ENCODE data around the gene ABHD10.
A peak's percentile ranks its signal among the peaks of the same experiment; 100 is the strongest.

Gene ABHD10

DNA sequence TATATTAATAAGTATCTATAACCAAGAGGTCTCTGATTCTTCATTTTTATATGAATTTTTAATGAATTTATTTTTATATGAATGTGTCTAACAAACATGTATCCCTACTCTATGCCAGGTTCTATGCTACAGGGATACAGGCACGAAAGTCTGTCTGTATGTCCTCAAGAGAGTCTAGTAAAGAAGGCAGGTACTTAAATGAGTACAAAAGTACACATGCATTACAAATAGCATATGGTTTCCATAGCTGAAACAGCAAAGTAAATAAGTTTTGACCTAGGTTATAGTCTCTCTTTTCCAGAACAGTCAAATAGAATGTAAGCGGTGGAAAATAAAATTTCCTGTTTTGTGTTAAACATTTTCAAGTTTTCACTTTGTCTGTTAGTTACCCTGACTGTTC lies 13.3 kb upstream of the ABHD10 start:
- no peak for DNase-seq (ENCODE audit: low read depth)

DNA sequence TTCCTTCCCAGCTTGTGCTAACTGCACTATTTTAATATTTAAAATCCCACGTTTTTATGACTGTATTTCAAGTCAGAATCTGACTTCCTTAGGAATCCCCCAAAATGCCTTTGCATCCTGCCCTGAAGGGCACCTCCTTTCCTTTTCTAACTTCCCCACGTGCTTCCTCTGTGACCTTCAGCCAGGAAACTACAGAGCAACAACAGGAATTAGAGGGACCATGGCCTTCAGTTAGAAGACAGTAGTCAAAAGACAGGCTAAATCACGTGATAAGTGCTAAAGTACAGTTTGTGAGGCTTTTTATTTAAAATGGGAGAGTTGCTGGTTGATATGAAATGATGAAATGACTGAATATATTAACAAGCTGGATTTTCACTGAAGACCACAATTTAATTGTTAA lies 11.8 kb upstream of the ABHD10 start:
- DNase-seq (ENCODE audit: low read depth) = no peak

DNA sequence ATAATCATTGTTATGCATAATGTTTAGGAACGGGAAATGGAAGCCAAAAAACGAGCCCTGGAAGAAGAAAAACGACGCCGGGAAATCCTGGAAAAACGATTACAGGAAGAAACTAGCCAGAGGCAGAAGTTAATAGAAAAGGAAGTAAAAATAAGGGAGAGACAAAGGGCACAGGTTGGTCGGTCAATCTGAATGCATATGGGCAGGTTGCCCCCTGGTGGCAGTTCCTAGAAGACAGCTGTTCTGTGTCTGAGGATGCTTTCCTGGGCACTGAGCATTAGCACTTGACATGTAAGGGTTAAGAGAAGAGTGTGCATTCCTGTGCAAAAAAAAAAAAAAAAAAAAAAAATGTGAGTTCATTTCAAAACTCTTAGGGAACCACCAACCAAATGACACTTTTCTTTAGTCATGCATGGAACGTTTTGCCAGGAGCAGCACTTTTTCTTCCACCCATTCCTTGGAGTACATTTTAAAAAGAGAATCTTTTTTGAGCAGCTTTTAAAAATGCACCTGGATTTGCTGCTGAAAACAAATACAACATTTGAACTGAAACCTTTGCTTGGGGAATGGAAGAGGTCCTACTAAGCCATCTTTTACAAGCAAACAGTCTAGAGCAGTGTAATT lies 11.1 kb upstream of the ABHD10 start:
- DNase-seq (ENCODE audit: low read depth) = peak; percentile 76

DNA sequence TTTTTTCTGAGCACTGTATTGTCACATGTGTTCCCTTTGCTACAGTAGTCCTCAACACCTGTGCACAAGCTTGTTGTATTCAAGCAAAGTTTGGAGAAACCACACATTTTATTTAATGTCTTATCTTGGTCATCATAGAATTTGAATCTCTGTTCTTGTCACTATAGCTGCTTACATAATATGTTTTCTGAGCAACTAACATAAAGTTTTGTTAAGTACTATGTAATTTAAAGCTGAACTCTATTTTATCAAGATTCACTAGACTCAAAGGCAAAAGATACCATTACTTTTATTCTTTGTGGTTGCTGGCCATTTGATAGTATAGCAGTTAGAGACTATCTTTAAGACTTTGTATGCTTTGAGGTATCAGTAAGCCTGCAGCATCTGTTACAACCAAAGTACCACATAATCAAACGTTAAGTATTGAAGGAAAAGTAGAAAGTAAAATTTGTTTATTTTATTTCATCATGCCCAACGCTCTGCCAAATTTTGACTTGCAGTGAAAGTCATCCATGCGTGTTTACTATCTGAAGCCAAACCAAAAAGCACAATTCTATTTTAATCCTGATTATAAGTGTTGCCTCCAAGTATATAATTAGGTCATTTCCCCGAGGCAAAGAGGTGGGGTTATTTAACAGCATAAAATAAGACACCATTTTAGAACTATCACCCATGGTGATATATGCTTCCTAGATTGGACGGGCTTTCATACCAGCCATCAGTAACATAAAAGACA lies 10.3 kb upstream of the ABHD10 start:
- no peak for DNase-seq (ENCODE audit: low read depth)

DNA sequence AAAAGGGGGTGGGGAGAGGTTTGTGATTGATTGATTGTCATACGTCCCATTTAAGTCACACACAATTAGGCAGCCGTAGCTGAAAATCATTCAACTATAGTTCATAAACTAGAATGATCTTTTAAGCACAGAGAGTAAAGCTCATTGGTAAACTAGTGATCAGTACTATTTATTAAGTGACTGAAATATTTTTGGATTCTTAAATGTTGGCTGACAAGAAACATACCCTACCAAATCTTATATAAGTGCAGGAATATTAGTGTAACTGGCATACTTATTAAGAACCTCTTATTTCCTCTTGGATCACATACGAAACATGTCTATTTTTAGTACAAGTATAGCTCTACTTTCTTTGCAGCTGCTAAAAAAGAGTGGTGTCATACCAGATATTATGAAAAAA lies 8.4 kb upstream of the ABHD10 start:
- DNase-seq (ENCODE audit: low read depth) = no peak

DNA sequence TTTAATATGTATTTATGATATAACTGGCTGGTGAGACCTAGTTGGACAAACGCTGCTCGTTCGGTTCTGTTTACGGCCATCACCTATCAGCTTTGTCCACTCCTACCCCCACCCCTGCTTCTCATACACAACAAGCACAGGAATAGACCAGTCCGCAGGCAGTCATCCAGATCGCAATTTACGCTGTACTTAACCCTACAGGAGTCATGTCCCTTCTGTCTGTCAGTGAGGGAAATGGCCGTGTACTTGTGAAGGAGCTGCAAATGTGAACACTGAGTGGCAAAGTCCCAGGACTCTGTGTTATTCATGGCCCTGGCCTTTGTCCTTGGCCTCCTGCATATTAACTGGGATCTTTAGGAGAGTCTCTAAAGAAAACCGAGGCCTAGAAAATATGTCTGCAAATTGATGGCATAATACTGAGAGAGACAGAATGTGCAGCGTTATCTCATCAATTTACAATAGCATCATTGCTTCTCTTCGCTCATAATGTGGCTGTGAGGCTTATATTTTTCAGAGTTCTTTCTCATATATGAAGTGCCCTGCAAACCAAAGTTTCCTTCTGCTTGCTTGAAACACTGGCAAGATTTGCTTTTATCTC lies 7.2 kb upstream of the ABHD10 start:
- DNase-seq (ENCODE audit: low read depth) = no peak

DNA sequence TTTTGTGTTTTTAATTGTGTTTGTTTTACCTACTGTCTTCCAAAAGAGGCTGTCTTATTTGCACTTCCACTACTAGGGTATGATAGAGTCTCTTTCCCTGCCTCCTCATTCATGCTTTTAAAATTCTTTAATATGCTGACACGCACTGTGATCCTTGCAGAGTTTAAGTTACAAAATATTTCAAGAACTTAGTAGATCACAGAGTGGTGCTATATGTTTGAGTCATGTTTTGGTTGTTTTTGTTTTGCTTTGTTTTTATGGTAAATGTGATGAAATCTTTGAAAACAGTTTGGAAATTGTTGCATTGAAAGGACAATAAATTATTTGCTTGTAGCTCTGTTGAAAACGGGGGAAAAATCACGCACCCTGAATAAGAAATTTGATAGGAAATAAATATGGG lies 5.9 kb upstream of the ABHD10 start:
- DNase-seq (ENCODE audit: low read depth) = no peak

DNA sequence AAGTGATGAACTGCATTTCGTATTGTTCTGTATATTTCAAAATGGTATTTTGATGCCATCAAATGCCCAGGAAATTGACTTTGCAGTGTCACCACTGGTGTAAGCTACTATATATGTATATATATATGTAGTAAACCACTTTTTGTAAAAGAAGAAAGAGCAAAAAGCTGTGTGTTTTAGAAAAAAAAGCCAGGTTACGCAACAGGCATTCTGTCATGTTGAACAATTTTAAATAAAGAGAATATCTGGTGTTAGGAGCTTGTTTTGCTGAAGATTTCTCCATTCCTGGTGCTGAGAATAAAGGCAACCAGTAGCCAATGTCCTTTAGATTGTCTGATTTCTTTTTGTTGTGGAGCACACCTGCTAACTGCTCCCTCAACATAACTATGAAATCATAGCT lies 3.7 kb upstream of the ABHD10 start:
- DNase-seq (ENCODE audit: low read depth) = no peak

DNA sequence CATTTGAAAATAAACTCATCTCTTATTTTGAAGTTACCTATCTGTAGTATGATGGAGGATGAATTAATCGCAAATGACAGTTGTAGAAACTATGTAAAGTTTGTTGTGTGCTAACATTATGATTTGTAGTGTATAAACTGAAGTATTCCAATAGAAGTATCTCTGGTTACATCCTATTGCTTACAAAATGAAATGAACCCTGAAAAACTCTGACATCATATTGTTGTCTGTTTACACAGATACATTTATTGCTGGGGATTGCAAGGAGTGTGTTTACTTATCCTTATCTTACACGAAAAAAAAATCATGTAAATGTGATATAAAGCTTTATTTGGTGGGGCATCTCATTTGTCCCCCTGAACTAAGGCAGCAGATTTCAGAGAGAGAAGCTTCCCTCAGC lies 2.6 kb upstream of the ABHD10 start:
- DNase-seq (ENCODE audit: low read depth) = no peak

DNA sequence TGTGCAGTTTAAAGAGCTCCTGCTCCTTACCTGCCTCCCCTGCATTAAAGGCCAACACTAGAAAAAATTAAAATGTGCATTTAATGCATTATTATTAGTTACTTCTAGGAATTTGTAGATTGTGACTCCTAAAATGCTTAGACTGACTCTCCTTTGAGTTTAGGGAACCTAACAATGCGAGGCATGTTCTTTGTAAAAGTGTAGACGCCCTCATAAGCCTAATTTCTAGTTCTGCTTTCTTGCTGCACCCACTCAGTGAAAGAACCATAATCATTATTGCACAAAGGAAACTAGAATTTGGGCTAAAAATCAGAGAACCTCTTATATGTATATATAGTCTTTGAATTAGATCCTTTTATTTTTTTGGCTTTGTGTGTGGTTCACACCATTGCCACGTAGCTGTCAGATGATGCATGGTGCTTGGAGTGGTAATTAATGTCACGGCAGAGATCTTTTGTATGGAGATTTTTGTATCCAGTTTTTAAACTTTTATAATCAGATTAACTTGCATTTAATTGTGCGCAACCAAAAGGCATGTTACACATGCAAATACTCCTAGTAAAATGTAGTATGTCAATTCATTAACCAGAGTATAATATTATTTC lies 710 bp downstream of the ABHD10 start:
- DNase-seq (ENCODE audit: low read depth) = no peak

DNA sequence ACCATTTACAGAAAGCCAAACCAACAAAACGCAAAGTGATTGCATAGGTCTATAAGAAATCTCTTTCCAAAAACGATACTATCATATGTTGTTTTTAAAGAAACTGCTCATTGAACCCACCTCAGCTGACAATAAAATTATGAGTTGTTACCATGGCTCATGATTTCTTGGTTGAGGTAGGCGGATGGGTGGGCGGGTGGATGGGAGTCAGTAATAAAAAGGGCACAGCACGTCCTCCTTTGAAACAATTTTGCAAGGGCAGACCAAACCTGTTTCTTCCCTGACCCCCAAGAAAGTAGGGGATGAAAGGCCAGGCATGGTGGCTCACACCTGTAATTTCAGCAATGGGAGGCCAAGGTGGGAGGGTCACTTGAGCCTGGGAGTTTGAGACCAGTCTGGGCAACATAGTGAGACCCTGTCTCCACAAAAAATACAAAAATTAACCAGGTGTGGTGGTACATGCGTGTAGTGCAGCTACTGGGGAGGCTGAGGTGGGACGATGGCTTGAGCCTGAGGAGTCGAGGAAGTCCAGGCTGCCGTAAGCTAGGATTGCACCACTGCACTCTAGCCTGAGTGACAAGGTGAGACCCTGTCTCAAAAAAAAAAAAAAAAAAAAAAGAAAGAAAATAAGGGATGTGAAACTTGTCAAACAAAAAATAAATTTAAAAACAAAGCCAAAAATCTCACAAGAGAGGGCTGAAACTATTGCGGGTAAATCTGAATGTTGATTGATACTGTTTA lies 2.1 kb downstream of the ABHD10 start:
- no peak for DNase-seq (ENCODE audit: low read depth)

DNA sequence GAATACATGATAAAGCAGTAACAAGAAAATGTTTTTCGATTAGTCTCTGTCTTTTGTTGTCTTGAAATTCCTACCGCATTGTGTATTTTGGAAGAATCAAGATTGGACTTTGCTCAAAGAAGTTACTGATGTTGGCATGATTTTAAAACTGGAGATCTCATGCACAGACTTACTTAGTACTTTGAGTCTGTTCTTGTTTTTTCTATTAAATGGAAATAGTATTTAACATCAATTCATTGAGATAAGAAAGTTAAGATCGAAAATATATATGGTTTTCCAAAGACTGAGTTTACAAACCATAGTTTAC lies 2.6 kb downstream of the ABHD10 start:
- no peak for DNase-seq (ENCODE audit: low read depth)

DNA sequence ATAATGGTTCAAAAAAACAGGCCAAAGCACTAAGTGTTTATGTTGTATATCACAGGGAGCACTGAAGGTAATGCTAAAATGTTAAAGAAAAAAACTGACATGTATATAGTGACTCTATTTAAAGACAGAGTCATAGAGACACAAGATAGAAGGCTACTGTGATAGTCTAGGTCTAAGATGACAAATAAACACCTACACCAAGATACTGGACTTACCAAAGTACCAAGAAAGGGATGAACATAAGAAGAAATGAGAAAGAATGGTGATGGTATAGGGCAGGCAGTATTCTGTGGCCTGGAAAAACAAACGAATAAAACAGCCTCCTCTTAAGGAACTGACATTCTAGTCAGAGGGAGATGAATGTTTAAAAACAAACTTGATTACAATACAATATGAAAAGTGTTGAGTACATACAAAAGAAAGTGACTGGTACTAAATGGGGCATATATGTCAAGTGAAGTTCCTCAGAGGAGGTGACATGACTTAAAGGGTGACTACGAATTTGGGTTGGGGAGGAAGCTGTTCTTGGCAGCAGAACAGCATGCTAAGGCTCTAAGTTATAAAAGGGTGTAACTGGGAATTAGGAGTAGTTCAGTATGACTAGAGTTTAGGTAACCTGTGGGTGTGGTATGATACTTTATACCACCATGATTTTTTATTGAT lies 5.9 kb downstream of the ABHD10 start:
- DNase-seq (ENCODE audit: low read depth) = no peak

DNA sequence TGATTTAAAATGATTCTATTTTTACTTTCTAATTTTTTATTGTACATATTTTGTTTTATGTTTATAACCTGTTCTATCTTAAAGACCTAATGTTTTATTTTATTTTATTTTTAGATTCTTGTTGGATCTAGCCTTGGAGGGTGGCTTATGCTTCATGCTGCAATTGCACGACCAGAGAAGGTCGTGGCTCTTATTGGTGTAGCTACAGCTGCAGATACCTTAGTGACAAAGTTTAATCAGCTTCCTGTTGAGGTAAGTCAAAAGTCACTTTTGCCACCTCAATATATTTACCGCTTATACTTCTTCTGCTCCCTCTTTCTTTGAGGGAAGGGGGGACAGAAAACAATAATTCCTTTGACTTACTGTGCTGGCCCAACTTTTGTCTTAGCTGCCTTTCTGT lies 8.0 kb downstream of the ABHD10 start:
- no peak for DNase-seq (ENCODE audit: low read depth)

DNA sequence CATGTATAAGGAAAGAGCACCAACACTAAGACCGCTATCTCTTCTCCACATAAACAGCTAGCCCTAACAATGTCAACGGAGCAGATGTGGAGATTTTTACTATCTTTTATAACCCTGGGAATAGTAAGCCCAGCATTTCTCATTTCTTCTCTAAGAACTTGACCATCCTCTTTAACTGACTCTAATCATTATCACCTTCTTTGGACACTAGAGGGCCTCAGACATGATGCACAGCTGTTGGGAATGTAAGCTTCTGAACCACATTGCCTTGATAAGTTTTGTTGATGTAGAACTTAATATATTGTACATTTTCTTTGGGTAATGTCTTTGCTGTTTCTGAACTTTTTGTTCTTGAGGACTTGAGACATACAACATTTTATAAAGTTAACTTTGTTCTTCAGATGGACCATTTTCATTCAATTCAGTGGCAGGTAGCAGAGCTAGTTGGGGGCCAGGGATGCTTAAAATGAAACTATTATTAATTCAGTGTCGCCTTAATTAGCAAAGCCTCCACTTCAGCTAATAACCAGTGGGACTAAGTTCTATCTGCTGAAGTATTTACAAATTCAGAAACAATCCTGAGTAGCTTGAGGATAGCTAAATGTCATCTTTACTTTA lies 10.3 kb downstream of the ABHD10 start:
- DNase-seq (ENCODE audit: low read depth) = no peak

DNA sequence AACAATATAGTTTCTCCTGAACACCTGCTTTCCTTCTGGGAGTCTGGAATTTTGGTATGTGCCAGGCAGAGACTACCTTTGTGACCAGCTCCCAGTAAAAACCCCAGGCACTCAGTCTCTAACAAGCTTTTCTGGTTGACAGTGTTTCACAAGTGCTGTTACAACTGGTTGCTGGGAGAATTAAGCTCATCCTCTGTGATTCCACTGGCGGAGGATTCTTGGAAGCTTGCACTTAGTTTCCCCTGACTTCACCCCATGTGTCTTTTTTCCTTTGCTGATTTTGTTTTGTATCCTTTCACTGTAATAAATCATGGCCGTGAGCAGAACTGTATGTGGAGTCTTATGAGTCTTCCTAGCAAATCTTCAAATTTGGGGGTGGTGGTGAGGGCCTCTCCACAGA lies 14.2 kb downstream of the ABHD10 start:
- no peak for DNase-seq (ENCODE audit: low read depth)

DNA sequence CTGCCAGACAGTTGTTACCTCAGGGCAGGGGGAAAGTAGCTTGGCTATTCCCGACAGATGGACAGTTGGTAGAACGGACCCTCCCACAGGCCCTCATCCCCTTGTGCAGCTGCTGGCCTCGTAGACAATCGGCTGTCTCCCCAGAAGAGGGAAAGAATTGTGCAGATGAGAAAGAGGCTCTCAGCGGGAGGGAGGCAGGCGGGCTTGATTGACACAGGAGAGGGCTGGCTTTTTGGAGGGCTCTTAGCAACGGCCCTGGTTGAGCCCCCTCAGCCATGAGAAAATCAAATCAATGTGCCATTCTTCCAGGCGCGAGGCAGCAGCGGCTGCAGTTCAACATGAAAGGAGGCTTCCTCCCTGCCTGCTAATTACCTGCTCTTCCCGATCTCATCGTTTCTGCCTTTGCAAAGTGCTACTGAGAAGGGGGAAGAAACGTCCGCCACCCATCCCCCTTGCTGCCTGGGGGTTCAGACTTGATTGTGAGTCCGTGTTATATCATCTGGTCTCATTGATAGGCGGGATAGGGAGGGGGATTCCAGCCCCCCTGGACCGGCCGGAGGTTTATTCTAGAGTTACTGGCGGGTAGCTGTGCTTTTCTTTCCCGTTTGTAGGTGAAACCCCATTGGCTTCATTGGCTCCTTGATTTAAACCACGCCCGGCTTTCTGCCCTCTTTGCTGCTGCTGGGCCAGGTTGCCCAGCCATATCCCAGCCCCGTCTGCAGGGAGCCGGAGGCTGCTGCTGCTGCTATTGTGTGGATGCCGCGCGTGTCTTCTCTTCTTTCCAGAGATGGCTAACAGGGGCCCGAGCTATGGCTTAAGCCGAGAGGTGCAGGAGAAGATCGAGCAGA lies 20.0 kb downstream of the ABHD10 start, which contains the start of gene TAGLN3:
Gene TAGLN3 (plus strand): TSS at position 287 of the 848 bp plus-strand sequence. CDS start 501 bp downstream, at position 788.
- DNase-seq (ENCODE audit: low read depth) = no peak

DNA sequence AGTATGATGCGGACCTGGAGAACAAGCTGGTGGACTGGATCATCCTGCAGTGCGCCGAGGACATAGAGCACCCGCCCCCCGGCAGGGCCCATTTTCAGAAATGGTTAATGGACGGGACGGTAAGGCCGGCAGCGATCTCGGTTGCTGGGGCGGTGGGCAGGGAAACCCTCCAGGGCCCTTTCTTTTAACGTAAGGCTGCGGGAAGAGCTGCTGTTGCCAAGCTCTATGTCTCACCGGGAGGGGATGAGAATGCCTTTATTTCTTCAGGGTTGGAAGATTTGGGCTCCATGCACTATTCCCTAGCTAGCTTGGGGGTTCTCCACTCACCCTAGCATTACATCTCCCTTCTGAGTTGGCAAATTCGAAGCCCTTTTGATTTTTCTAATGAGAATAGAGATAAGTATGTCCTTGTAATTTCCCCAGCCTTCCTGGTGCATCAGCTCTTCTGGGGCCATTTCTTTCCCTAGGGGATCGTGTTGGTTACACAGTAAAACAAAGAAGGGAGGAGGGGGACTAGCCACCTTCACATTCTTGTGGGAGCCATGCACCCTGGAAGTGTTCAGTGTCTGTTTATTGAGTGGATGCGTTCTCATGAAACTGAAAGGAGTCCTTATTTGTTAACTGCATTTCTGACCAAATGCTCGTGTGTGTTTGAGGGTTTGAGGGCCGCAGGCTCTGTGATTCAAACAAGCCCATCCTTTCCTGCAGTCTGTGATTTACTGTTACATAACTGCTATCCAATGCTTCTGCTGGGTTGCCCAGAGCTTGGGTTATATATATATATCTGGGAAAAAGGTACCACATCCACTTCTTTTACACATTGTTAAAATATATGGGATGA lies 20.9 kb downstream of the ABHD10 start:
- DNase-seq (ENCODE audit: low read depth) = no peak

DNA sequence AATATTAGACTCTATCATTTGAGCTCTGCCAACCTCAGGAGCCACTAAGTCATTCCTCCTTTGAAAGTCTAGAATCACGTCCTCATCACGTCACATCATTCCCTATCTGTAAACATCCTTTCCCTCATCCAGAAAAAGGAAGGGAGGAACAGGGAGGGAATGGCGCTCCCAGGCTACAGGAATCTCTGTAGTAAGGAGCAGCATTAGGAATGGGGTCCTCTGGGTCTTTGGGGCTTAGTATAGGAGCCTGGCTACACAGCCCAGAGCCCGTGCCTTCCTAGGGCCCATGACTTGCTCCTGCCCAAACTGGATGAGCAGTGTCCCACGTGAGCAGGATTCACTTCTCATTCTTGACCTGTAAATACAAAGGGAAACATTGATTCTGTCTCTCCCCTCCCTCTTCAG lies 21.5 kb downstream of the ABHD10 start:
- no peak for DNase-seq (ENCODE audit: low read depth)

DNA sequence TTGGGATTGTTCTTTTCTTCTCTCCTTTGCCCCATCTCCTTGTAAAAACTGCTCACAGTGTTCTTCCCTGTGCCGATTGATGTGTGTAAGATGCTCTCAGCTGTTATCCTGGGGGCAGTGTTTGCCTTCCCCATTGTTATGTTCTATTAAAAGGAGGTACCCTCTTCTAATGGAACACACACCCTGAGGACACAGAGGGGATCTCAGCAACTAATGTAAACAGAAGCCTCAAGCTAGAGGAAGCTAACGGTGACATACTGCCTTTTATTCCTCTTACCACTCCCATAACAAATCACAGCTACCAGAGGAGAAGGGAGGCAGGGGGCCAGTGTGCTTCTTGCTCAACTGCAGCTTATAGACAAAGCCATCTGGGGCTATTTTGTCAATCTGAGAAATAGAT lies 22.1 kb downstream of the ABHD10 start:
- DNase-seq (ENCODE audit: low read depth) = no peak

All from activated T-cell treated with anti-CD3 and anti-CD28 coated beads for 24 hours (primary cell).